ENCODE results near the gene AK1.

Gene AK1

DNA sequence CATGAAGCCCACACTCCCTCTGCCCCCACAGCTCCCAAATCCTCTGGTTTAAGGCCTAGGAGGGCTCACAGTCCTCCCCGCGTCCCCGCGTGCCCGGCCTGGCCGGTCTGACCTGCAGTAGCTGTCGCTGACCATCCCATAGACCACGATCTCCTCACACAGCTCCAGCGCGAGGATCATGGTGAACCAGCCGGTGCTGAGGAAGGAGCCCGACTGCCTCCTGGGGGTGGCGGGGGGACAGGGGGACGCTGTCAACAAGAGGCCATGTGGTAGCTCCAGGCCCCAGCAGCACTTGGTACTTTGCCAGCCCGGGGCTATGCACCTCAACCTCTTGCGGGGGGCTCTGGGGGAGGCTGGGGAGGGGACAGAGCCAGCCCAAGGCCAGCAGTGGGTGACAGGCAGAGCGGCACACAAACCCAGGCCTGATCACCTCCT is 32.4 kb upstream of the AK1 start:
- TF ChIP-seq, protein P1, sequence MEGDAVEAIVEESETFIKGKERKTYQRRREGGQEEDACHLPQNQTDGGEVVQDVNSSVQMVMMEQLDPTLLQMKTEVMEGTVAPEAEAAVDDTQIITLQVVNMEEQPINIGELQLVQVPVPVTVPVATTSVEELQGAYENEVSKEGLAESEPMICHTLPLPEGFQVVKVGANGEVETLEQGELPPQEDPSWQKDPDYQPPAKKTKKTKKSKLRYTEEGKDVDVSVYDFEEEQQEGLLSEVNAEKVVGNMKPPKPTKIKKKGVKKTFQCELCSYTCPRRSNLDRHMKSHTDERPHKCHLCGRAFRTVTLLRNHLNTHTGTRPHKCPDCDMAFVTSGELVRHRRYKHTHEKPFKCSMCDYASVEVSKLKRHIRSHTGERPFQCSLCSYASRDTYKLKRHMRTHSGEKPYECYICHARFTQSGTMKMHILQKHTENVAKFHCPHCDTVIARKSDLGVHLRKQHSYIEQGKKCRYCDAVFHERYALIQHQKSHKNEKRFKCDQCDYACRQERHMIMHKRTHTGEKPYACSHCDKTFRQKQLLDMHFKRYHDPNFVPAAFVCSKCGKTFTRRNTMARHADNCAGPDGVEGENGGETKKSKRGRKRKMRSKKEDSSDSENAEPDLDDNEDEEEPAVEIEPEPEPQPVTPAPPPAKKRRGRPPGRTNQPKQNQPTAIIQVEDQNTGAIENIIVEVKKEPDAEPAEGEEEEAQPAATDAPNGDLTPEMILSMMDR (IDR thresholded peaks at IDR 0.05; ENCODE audit: control insufficient read depth, extremely low read depth, insufficient read depth) = no peak
- no peak overlapping the region for H3K4me3 ChIP-seq (ENCODE audit: low read depth, low read length)
- no peak for DNase-seq (ENCODE audit: low read depth)

DNA sequence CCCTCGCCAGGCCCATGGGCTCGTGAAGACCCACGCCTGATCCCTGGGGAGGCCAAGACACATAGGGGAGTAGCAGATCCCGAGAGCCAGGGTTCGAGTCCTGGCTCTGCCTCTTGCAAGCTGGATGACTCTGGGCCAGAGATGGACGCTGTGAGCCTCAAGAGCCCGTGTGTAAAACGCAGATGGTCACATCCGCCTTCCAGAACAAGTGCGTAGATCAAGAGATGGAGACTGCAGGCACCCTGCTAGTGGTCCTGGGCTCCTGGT is 31.1 kb upstream of the AK1 start:
- no peak overlapping the region for H3K4me3 ChIP-seq (ENCODE audit: low read depth, low read length)
- TF ChIP-seq, protein P1 (IDR thresholded peaks at IDR 0.05; ENCODE audit: control insufficient read depth, extremely low read depth, insufficient read depth) = no peak
- no peak for DNase-seq (ENCODE audit: low read depth)

DNA sequence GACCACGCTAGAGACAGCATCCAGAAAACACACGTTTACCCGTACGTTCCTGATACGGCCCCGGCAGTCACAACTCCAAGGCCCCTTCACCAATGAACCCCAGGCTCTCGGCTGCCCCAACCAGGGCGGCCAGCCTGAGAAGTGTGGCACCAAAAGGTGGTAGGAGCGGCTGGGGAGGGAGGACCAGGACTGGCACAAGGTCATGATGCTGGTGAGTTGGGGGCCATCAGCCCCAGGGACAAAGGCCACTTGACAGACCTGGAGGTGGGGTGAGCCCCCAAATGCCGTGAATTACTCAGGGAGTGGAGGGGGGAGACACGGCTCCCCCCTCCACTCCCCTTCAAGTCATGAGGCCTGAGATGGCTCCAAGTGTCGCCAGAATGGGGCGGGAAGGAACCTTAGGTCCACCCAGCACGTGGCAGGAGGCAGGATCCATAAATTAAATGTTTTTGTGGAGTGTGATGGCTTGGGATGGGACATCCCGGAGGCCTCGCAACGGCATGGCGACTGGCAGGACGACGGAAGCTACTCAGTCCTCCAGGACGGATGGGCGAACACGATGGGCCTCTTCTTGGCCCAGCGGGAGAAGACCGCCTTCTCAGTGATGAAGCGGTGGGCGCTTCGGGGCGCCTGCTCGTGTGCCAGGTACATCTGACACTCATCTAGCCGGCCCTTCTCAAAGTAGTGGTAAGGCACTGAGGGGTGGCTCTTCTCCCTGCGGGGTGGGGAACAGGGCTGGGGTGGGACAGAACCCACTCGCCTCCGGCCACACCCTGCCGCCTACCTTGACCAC is 30.6 kb upstream of the AK1 start:
- TF ChIP-seq, protein P1 (IDR thresholded peaks at IDR 0.05; ENCODE audit: control insufficient read depth, extremely low read depth, insufficient read depth) = no peak
- no peak overlapping the region for H3K4me3 ChIP-seq (ENCODE audit: low read depth, low read length)
- no peak for DNase-seq (ENCODE audit: low read depth)

DNA sequence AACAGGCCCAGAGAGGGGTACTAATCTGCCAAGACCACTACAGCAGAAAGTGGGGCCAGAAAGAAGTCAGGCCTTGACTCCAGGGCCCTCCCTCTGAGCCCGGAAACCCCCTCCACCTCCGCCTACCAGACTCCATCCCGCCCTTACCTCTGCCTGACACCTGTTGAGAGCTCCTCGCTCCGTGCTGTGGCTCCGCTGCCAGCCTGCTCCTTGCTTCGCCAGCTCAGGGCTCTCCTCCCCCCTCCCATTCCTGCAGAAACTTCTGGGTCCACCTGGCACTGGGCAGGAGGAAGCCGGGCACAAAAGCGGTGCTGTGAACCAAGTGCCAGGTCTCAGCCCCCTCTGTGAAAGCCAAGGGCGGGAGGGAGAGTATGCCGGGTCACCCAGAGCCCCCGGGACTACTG is 28.3 kb upstream of the AK1 start:
- no peak overlapping the region for H3K4me3 ChIP-seq (ENCODE audit: low read depth, low read length)
- TF ChIP-seq, protein P1 (IDR thresholded peaks at IDR 0.05; ENCODE audit: control insufficient read depth, extremely low read depth, insufficient read depth) = no peak
- no peak for DNase-seq (ENCODE audit: low read depth)

DNA sequence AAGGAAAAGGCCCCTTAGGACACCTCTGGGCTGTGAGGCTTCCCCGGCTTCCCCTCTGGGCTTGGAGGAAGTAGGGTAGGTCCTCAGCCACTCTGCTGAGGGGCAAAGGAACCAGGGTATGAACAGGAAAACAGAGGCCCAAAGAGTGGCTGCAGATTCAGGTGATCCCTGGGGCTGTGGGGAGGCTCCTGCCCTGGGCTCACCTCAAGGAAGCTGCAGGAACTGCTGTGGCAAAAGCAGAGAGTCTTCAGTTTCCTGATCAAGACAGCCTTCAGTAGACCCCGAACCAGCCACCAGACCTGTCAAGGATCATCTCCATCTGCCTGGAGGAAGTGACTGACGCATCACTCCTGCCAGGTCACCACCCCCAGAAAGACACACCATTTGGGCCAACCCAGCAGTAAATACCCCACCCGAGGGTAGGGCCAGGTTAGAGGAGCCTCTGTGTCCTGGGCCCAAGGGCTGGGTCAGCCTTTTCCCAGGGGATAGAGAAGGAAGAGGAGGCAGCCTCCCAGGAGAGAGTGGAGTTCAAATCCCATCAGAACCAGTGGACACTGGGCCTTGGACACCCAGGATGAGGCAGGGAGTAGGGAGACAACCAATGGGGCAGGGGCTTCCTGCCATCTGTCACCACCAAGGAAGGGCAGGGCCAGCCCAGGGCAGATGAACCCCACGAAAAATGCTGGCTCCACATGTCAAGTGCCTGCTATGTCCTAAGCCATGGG is 27.7 kb upstream of the AK1 start:
- TF ChIP-seq, protein P1 (IDR thresholded peaks at IDR 0.05; ENCODE audit: control insufficient read depth, extremely low read depth, insufficient read depth) = no peak
- H3K4me3 ChIP-seq (ENCODE audit: low read depth, low read length) = no peak overlapping the region
- DNase-seq (ENCODE audit: low read depth) = no peak

DNA sequence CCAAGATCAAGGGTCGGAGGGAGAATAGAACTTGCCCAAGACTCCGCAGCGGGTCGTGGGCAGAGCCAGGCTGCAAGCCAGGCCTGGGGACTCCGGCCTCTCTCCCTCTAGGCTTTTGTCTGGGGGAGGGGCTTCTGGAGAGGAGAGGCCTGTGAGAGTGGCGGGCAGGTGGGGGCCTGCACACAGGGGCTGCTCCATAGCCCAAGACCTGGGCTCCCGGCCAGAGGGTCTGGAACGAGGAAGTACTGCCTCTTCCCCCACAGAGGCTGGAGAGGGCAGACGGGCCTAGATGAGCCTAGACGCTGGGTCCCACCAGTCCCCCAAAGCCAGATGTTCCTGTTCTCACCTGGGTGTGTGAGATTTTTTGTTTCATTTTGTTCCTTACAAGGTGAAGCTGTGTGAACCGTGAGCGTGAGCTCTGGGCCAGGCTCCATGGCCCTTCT is 27.1 kb upstream of the AK1 start:
- DNase-seq (ENCODE audit: low read depth) = no peak
- no peak overlapping the region for H3K4me3 ChIP-seq (ENCODE audit: low read depth, low read length)
- TF ChIP-seq, protein P1 (IDR thresholded peaks at IDR 0.05; ENCODE audit: control insufficient read depth, extremely low read depth, insufficient read depth) = no peak
